ENCODE measurements around the gene ADAM8.
A peak's percentile ranks its signal among the peaks of the same experiment; 100 is the strongest.
"Not testable (repeated sequence)": the region's sequence is repeated elsewhere in the genome, so short reads cannot be mapped to it uniquely, and the experiment has no call there.

Gene ADAM8

DNA sequence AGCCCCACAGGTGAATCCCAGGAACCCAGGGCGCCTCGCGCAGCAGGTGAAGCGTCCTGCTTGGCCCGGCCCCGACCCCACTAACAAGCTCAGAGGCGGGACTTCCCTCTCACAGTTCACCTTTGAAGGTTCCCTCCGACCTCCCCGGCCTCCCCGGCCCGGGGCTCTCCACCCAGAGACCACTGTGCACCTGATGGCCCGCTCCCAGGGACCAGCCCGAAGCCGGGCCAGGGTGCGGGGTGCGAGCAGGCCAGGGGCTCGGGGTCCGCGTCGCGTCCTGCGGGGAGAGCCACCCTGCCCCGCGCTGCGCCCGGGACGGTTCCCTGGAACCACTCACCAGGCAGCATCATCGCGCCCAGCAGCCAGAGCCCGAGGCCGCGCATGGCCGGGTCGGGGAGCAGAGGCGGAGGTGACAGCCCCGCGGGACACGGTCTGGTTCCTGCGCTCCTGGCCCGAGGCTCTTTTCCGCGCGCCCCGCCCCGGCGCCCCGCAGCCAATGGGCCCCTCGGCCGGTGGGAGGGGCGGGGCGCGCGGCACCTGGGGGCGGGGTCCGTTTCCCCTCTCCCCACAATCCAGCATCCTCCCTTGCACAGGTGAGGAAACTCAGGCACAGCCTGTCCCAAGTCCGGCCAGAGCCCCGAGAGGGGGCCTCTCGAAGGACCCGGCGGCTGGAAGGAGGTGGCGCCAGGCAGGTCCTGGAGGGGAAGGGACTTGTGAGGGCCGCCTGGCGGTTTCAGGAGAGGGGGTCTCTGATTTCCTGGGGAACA lies at the start of gene ADAM8:
Gene ADAM8 (minus strand): TSS at position 434 of the 767 bp plus-strand sequence. CDS start 51 bp downstream, at position 383.
- DNase-seq (ENCODE audit: low read depth), result no peak
- no peak within 1 kb of the TSS for H3K4me3 ChIP-seq (ENCODE audit: control insufficient read depth, low read depth, low read length)

DNA sequence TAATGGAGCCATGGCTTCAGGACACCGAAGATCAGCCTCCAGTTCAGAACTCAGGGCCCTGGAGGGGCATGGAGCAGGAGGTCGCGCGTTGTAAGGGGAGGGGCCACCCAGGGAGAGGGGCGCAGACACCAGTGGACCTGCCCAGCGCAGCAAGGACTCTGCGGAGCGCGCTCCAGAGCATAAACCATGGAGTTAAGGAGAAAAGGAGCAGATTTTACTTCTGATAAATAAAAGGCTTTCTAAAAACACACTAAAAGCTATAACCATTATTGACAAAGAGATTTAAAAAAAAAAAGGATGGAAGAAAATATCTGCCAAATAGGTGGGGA lies 49.5 kb upstream of the ADAM8 start:
- no peak overlapping the region for H3K4me3 ChIP-seq (ENCODE audit: control insufficient read depth, low read depth, low read length)
- no peak for DNase-seq (ENCODE audit: low read depth)
- TF ChIP-seq, protein P1, sequence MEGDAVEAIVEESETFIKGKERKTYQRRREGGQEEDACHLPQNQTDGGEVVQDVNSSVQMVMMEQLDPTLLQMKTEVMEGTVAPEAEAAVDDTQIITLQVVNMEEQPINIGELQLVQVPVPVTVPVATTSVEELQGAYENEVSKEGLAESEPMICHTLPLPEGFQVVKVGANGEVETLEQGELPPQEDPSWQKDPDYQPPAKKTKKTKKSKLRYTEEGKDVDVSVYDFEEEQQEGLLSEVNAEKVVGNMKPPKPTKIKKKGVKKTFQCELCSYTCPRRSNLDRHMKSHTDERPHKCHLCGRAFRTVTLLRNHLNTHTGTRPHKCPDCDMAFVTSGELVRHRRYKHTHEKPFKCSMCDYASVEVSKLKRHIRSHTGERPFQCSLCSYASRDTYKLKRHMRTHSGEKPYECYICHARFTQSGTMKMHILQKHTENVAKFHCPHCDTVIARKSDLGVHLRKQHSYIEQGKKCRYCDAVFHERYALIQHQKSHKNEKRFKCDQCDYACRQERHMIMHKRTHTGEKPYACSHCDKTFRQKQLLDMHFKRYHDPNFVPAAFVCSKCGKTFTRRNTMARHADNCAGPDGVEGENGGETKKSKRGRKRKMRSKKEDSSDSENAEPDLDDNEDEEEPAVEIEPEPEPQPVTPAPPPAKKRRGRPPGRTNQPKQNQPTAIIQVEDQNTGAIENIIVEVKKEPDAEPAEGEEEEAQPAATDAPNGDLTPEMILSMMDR (conservative IDR thresholded peaks at IDR 0.05; ENCODE audit: control insufficient read depth, insufficient read depth, low read depth, low read length), result no peak

More for the DNA sequence above, at the start of gene ADAM8:
- TF ChIP-seq, protein P1 (conservative IDR thresholded peaks at IDR 0.05; ENCODE audit: control insufficient read depth, insufficient read depth, low read depth, low read length), result no peak

DNA sequence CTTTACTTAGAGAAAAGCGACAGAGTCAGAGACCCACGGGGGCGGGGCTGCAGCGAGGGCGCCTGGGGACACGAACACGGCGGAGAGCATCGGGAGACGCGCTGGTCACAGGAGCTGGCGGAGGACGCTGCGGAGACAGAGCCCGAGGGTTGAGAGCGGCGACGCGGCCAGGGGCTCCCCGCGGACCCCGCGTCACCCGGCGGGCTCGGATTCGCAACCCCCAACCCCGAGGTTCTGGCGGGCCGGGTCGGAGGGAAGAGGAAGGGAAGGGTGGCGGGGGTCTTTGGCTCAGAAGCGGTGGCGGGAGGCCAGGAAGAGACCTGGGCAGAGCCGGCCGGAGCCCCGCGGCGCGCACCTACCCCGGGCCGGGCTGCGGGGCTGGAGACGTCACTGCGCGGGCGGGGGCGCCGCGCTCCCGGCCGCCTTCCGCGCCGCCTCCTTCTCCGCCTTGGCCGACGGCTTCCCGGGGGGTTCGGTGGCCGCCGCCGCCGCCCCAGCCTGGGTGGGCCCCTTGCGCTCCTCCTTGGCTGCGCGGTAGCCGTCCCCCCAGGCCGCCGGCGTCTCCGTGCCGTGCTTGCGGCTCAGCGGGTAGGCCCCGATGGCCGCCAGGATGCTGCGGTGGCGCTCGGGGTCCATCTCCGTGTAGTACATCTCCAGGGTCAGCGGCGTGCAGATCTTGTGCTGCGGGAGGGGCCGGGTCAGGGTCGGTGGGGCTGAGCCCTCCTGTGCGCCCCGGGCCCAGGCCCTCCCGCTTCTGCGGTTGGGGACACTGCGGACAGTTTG lies 49.0 kb upstream of the ADAM8 start:
- TF ChIP-seq, protein P1 (conservative IDR thresholded peaks at IDR 0.05; ENCODE audit: control insufficient read depth, insufficient read depth, low read depth, low read length), result no peak
- no peak overlapping the region for H3K4me3 ChIP-seq (ENCODE audit: control insufficient read depth, low read depth, low read length)
- DNase-seq (ENCODE audit: low read depth), result no peak

DNA sequence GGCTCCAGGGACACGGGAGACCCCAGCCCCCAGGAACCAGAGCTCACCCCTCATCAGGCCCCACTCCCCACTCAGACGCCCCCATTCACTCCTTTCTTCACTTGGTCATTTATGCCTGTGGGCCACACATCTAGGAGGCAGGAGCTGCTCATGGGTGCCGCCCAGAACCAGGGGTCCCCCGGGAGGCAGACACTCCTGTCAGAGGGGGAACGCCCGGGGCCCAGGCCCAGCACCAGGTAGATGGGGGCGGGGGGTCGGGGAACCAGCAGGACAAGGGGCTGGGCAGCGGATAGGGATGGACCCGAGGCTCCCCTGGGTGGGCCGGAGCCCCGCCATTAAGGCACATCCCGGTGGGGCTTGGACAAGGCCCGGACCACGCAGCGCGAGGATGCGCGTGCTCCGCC lies 48.2 kb upstream of the ADAM8 start:
- TF ChIP-seq, protein P1 (conservative IDR thresholded peaks at IDR 0.05; ENCODE audit: control insufficient read depth, insufficient read depth, low read depth, low read length), result no peak
- no peak overlapping the region for H3K4me3 ChIP-seq (ENCODE audit: control insufficient read depth, low read depth, low read length)
- no peak for DNase-seq (ENCODE audit: low read depth)

DNA sequence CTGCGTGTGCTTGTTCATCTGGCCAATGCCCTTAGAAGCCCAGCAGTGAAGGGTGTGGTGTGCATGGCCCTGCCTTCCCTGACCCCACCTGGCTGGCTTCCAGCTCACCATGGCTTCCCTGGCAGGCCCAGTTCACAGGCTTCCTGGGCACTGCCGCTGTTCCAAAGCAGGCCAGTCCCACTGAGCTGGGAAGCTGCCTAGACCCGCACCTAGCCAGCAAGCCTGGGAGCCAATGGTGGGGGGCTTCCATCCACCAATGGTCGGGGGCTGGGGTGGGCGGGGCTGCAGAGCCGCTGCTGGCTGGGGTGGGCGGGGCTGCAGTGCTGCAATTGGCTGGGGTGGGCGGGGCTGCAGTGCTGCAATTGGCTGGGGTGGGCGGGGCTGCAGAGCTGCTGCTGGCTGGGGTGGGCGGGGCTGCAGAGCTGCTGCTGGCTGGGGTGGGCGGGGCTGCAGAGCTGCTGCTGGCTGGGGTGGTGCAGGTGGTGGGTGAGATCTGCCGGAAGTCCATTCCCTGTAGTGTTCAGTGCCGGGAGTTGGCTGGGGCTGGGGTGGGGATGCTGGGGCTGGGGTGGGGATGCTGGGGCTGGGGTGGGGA lies 47.6 kb upstream of the ADAM8 start:
- H3K4me3 ChIP-seq (ENCODE audit: control insufficient read depth, low read depth, low read length), result no peak overlapping the region
- peak; percentile 32 for DNase-seq (ENCODE audit: low read depth)

DNA sequence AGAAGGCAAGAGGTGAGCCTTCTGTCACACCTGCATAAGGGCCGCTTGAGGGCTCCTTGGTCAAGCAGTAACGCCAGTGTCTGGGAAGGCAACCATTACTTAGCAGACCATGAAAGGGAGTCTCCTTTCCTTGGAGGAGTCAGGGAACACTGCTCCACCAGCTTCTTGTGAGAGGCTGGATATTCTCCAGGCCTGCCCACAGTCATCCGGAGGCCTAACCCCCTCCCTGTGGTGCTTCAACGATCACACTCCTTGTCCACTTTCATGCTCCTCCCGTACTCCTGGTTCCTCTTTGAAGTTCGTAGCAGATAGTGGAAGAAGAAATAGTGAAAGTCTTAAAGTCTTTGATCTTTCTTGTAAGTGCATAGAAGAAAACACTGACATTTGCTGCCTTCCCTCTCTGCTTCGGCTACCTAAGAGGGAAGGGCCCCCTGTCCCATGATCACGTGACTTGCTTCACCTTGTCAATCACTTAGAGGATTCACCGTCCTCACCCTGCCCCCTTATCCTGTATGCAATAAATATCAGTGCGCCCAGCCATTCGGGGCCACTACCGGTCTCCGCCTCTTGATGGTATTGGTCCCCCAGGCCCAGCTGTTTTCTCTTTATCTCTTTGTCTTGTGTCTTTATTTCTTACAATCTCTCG lies 45.5 kb upstream of the ADAM8 start:
- H3K4me3 ChIP-seq (ENCODE audit: control insufficient read depth, low read depth, low read length); DNase-seq (ENCODE audit: low read depth): not testable (repeated sequence)

More for the DNA sequence above, 47.6 kb upstream of the ADAM8 start:
- TF ChIP-seq, protein P1 (conservative IDR thresholded peaks at IDR 0.05; ENCODE audit: control insufficient read depth, insufficient read depth, low read depth, low read length), result no peak

DNA sequence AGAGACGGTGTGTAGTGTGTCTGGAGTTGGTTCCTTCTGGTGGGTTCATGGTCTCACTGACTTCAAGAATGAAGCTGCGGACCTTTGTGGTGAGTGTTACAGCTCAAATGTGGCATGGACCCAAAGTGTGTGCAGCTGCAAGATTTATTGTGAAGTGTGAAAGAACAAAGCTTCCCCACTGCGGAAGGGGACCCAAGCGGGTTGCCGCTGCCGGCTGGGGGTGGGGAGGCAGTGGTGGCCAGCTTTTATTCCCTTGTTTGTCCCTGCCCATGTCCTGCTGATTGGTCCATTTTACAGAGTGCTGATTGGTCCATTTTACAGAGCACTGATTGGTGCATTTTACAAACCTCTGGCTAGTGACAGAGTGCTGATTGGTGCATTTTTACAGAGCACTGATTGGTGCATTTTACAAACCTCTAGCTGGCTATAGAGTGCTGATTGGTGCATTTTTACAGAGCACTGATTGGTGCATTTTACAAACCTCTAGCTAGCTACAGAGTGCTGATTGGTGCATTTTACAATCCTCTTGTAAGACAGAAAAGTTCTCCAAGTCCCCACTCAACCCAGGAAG lies 44.3 kb upstream of the ADAM8 start:
- DNase-seq (ENCODE audit: low read depth), result not testable (repeated sequence)

More for the DNA sequence above, 44.3 kb upstream of the ADAM8 start:
- H3K4me3 ChIP-seq (ENCODE audit: control insufficient read depth, low read depth, low read length), result not testable (repeated sequence)
